NT2/D1 (cell line): ENCODE results near the gene DLG3.

Experiments
- YY1 ChIP-seq: IDR thresholded peaks from 2 replicates; pipeline ENCODE4 v1.6.1; 2011; ENCODE audit not compliant: insufficient read length, insufficient read depth
- ZNF274 ChIP-seq: IDR thresholded peaks from 2 replicates; pipeline ENCODE4 v1.6.1; 2011; ENCODE audit warnings: mild to moderate bottlenecking, low read depth, low read length

DNA sequence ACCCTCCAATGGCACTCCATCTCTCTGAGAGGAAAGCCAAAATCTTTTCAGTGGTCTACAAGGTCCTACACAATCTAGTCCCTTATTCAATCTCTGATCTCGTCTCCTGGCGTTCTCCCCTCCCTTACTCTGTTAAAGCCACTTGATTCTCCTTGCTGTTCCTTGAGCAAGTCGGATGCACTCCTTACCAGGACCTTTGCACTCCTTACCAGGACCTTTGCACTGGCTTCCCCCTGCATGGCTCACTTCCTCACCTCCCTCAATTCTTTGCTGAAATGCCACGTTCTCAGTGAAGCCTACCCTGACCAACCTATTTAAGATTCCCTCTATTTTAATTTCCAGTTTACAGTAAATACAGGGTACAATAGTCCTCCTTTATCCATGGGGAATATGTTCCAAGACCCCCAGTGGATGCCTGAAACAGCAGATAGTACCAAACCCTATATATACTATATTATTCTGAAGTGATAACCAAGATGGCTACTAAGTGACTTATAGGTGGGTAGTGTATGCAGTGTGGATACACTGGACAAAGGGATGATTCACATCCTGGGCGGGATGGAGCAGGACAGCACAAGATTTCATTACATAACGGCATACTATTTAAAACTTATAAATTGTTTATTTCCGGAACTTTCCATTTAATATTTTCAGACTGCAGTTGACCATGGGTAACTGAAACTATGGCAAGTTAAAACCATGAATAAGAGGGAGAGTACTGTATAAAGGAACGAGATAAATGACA is 6.5 kb upstream of the DLG3 start:
- TF ChIP-seq YY1 (no peak), ZNF274 (no peak)
